GM19463 (cell line): ENCODE data around the gene SLC24A3.

ENCODE experiments used
- ATAC-seq: cut with Tn5 transposase; IDR thresholded peaks from one replicate; pipeline ENCODE4 v1.9.1; 2021; ENCODE audit warnings: mild to moderate bottlenecking, moderate library complexity; ENCODE audit not compliant: unreplicated experiment

SLC24A3 gene

DNA sequence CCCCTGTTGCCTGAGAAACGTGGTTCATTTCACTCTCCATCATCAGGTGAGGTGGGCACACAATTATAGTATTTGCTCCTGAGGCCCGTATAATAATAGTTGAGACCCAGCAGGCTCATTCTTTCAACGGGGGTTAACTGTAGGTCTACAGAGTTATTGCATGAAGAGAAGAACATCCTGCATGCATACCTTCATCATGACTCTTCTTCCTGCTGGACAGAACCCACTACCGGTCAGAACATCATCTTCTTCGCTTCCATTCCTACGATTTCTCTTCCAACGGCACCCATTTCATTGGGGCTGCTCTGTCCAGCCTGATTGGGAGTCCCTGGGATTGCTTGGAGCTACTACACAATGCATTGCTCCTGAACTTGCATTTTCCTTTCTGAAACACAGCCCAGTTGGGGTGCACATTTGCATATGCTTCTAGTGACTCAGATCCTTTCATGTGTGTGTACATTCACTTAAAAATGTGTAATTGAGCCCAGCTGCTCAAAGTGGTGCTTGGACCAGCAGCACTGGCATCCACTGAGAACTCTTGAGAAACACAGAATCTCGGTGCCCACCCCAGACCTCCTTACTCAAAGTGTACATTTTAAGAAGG lies 57.4 kb downstream of the SLC24A3 start:
- no peak for ATAC-seq

DNA sequence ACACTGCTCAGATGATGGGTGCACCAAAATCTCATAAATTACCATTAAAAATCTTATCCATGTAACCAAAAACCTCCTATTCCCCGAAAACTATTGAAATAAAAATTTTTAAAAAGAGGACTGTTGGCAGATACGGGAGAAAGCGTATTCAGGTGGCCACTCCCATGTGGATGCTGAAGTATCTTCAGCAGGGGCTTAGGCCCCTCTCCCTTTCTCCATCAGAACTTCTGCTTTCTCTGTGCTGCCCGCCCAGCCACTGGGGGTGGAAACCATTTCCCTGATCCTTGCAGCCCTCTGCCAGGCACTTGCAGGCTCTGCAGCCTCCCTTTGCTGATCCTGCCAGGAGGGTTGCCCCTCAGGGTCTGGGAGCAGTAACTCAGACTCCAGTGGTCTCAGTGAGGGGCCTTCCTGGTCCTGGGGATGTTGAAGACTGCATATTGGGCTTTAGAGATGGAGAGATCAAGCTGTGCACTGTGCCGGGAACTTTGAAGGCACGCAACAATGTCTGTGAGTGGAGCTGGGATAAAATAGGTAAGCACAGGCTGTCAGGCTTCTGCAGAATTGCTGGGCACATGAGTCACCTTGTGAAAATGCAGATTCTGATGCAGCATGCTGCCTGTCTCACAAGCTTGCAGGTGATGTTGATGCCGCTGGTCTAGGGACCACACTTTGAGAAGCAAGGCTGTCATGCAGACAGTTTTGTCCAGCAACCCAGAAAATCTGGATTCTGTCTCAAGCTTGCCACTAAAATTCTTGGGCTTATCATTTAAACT lies 59.6 kb downstream of the SLC24A3 start:
- no peak for ATAC-seq

DNA sequence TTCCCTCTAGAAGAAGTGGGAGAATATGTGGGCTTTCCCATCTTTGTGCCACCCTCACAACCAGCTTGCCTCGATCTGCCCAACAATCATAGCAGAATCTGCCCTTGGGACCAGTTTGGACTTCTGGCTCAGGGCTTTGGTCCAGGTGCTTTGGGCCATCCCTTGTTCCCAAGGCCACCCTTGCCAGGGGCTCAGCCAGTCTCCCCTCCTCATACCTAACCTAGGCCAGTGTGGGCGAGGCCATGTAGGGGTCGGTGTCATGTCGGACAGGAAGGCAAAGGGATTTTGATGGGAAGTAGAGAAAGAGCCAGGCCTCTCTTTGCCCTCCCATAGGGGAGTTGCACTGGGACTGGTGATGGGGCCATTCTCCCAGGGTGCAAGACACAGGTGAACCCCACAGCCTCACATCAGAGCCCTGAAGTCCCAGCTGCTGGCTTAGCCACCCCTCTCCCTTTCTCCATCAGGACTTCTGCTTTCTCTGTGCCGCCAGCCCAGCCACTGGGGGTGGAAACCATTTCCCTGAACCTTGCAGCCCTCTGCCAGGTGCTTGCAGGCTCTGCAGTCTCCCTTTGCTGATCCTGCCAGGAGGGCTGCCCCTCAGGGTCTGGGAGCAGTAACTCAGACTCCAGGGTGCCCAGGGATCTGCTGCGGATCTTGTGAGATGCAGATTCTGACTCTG lies 60.7 kb downstream of the SLC24A3 start:
- ATAC-seq: no peak

DNA sequence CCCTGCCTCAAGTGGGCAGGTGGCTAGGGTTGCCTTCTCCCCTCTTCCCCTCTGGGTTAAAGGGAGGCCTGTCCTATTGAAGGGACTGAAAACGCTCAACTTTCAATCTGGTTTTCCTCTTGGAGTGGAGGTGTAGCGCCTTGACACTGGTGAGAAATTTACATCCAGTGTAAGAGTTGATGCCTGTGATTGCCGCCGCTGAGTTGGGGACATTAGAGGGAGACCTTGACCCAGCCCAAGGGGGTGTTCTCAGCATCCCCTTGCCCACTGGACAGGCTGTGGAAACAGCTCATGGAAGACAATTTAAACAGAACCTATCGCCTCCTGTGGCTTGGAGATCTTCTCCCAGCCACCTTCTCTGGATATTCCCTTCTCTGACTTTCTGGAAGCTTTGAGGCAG lies 61.6 kb downstream of the SLC24A3 start:
- no peak for ATAC-seq

DNA sequence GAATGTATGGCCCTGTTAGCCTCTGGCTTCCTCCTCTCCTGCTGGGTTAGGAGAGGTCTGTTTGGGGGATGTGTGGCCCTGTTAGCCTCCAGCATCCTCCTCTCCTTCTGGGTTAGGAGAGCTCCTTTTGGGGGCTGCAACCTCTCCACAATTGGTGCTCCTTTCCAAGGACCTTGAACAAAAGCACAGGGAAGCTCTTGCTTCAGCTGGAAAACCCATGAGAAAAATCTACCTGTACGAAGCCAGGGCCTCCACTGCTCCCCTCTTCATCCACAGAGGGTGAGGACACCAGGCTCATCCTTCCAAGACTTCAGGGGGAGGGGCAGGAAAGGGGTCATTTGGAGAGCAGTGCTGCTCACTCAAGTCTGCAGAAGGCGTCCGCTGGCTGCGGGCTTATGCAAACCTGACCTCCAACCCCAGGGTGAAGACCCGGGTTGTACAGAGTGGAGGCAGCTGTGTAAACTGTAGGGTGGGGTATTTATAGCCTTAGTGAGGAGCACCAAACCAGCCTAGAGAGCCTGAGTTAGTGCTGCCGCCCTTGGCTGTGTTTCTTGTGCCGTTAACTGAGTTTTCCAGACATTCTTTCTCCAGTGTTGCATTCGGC lies 62.1 kb downstream of the SLC24A3 start:
- no peak for ATAC-seq

DNA sequence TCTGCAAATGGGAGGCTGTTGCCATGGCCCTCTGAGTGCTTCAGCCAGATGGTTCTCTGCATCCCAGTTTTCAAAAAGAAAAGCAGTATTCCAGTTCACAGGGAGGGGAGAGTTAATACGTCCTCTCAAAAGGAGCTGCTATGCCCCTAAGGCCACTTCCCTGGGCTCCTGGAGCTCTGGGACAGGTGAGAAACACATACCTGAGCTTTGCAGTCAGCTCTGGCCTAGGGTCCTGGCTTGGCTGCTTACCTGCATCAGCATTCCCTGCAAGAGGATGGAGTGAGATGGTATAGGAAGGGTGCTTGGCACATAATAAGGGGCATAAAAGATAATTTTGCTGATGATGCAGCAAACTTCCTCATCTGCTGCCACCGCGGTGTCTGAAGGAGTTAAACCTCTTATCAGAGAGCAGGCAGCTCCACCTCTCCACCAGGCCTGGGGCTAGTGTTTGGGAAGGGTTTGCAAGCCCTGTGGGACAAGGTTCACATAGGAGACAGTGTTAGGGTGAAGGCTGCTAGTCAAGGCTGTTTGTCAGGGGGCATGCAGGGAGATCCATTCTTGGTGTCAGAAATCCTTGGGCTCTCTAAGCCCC lies 62.7 kb downstream of the SLC24A3 start:
- ATAC-seq: no peak

DNA sequence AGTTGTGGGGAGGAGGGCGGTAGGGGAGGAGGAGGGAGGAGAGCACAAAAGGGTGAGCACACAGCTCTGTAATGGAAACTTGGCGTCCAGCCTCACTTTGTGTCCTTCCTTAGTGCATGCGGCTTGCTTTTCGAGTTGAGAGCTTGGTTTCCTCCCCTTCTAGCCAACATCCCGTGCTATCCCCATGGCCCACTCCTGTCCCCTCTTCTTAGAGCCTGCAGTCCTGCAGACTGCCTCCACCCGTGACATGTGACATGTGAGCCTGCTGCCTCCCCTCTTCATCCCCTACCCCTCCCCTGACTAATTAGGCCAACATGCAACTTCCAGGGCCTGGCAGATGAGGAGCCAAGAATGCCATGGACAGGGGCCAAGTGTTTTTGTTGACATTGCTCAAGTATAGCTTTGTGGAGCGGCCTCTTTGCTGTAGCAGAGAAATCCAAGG lies 63.2 kb downstream of the SLC24A3 start:
- ATAC-seq: no peak

DNA sequence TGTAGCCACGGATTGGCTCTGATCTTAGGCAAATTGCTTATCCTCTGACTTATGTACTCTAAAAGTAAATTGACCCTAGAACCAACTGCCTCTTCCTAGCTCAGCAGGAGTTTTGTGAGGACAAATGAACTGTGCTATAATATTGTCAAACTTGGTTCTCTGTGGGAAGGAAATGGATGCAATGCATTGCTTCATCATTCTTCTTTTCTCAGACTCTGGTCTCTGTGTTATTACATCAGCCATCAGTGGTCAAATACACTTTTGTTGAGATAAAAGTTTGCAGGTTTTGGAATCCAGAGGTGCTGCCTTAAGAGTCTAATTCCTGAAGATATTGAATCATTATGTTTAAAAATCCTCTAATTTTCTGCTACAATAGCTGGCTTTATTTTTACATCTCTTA lies 64.9 kb downstream of the SLC24A3 start:
- no peak for ATAC-seq

DNA sequence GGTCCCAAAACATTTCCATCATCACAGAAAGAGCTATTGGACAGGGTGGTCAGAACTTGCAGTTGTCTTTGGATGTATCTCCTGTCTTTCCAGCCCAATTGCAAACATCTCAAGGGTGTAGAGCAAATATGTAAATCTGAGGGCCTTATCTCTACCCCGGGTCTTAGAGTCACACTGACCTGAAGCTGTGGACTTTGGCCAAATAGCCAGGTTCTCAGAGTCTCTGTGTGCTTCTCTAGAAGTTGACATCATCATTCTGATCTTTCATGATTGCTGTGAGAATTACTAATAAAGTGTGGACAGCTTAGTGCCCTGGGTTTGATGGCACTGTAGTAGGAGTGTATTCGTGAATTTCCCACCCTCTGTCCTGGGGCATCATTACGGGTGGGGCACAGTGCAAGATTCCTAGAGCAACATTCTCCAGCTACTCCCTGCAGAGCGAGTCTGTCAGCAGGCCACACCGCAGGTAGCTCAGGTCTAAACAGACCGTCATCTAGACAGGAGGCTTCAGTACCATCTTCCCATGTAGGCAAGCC lies 71.1 kb downstream of the SLC24A3 start:
- ATAC-seq: no peak

DNA sequence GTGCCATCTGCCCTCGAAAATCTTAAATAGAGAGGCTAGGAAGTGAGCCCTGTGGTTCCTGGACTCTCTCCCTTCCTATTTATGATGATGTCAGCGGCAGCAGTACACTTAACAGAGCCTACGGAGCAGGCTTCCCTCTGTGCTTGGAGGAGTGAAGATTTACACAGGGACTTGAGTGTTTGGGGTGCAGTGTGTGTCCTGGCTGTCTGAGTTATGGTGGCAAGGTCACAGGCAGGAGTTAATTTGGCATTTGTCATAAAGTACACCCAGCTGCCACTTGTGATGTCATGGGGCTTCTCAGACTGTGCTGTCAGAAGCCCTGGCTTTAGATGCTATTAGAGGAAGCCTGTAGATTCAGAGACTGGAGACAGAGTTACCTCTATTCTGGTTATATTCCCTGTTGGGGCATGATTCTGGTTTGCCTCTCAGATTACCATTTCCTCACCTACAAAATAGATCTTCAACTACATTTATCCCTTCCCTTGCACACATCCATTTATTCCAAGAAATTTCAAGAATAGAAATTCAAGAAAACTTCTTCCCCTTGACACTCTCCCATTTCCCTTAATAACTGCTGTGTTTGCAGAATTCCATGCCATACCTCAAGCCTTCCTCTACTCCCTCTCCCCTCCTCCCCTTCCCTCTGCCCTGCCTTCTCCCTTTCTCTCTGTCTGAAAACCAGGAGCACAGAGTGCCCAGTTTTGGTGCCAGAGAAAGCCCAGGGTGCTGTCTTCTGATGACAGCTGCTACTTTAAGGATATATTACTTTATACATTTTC lies 72.1 kb downstream of the SLC24A3 start:
- no peak for ATAC-seq

DNA sequence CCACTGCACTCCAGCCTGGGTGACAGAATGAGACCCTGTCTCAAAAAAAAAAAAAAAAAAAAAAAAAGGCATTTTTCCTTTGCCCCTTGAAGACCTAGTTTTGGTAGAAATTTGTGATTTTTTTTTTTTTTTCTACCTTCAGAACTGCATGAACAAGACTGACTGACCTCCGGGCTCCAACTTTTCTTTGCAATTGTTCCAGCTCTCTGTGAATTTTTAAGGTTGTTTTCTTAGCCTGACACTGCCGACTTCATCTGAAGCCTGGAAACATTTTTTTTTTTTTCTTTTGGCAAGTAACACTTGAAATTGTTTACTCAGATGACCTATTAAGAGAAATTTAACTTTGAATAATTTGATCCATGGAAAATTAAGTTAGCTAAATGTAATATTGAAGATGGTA lies 73.0 kb downstream of the SLC24A3 start:
- no peak for ATAC-seq

DNA sequence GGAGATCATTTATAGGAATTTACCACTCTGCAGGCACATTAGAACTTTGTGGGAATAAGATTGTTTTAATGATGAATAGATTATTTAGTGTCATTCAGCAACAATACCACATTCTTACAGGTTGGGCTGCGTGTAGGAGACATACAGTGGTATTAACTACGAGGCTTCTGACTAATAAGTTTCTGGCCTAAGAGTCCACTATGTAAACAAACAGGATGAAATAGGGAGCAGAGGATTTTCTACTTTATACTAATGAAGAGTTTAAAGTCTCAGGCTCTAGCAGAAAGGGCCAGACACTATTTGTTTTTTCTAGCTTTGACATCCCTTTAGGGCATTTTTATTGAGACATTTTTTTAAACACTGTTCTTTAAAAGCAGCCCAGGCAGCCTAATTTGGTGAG lies 75.6 kb downstream of the SLC24A3 start:
- ATAC-seq: no peak

DNA sequence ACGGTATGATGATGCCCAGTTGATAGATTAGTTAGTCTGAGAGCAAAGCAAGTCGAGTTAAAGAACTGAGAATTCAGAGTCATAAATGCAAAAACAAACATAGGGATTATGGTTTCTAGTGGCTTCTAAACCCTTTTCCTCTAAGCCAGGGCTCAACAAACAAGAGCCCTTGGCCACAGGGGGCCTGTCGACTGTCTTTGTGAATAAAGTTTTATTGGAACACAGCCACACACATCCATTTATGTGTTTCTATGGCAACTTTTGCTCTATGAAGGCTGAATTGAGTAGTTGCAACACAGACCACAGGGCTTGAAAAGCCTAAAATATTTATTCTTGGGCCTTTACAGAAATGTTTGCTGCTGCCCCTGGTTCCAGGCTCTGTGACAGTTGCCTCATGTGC lies 76.2 kb downstream of the SLC24A3 start:
- no peak for ATAC-seq

DNA sequence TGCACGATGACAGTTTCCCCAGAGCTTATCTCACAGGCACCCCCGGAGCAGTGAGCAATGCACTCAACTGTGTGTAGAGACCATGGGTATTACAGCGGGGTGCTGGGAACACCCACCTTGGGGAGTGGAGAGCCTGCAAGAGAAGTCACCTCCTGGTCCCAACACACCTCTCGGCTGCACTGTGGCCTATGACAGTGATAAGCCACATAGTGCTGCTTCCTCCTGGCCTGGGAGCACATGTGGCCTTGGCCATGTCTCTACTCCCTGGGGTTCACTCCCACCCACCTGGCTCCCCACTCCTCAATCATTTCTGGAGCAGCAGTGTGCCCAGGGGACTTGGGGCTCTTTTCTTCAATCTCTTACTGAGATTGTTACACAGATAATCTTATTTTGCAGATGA lies 77.0 kb downstream of the SLC24A3 start:
- ATAC-seq: no peak

DNA sequence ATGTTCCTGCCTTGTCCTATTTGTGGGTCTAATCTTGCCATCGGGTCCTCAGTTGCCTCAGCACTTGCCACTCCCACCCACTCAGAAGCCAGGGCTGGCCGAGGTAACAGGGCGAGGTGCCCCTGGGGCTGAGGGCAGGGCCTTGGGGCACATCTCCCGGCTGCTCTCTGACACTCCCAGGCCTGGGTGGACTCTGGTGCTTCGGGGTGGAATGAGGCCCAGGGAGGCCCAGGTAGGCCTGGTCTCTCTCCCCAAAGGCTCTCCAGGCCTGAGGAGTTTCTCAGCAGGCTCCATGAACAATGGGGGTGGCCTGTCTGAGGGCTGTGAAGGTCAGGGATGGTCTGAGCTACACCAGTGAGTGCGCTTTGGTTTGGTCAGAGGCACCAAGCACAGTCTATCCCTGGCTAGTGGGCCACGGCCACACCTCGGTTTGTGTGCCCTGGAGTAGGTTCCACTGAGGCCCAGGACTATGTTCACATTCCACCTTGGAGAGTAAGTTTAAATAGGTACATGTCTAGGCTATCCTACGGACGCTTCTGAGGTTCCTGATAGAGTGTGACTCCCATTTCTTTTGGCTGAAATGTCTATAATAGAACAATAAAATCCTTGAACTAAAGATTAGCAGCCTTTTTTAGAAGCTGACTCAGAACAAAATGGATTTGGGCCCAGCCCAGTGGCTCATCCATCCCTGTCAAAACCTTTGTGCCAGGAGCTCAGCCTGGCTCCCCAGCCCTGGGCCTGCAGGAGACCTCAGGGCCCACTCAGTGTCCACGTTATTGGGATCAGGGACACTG lies 78.8 kb downstream of the SLC24A3 start:
- no peak for ATAC-seq

DNA sequence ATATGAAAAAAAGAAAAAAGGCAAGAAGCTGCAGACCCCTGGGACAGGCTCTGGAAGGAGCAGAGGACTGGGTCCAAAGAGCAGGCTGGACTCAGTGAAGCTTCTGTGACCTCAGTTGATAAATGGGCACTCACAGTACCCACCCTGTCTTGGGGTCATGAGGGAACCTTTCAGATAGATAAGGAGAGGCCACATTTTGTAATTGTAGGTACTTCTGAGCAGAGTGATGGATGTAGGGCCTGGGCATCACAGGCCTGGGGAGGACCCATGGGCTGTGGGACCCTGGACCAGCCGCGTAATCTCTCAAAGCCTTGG lies 79.3 kb downstream of the SLC24A3 start:
- ATAC-seq: no peak

DNA sequence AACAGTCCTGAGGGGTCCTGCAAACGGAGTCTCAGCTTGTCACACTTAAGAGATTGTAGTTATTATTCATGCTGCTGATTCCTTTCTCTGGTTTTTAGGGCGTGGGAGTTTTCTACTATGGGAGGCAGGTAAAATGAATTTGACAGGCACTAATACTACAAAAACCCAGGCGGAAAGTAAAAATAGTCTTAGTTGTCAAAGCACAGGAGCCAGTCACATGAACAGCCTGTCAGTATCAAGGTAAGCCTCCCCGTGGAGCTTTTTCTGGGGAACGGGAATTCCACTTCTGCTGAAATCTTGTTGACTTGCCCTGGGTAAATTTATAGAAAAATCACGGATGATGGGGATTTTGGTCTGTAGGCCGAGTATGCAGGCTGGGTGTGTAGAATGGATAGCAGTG lies 79.8 kb downstream of the SLC24A3 start:
- ATAC-seq: no peak

DNA sequence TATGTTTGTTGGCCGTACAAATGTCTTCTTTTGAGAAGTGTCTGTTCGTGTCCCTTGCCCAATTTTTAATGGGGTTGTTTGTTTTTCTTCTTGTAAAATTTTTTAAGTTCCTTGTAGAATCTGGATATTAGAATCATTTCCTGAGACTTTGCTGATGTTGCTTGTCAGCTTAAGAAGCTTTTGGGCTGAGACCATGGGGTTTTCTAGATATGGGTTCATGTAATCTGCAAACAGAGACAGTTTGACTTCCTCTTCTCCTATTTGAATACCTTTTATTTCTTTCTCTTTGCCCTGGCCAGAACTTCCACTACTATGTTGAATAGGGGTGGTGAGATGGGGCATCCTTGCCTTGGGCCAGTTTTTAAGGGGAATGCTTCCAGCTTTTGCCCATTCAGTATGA lies 82.6 kb downstream of the SLC24A3 start:
- no peak for ATAC-seq

DNA sequence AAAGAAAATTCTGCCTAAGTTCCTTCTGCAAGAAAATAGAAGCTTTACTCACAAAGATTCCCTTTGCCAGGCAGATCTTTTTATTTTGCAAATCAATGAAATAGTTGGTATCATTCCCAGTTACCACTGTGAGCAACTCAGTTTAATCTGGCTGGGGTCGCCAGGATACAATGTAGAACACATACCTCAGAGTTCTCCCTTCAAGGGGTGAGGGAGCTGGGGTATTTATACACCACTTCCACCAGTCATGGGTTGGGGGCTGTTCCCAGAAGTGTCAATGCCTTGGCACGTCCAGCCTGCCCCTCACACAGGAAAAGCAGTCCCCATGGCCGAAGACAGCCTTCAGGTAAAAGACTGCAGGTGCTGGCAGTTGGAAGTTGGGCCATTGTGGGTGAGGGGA lies 86.2 kb downstream of the SLC24A3 start:
- ATAC-seq: no peak

DNA sequence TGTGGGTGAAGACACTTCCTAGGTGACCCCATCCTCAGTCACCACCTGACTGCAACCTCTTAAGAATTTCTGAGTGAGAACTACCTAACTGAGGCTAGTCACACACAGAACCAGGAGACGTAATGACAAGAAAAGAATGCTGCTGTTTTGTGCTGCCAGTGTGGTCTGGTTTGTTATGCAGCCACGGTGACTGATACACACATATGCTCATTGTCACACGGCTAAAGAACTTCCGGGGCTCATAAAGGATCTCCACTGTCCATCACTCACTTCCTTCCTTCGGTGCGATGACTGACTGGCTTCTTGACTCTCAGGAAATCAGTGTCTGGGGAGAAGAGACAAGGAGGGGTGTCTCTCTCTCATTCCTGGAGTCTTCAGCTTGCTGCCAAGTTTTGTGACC lies 88.0 kb downstream of the SLC24A3 start:
- no peak for ATAC-seq
